Fibroblast of skin of right quadriceps (primary cell): ENCODE data around the gene GRN.

ENCODE experiments used
- DNase-seq: peaks from one replicate; pipeline ENCODE4 v3.0.0-alpha.2; 2013

GRN gene

DNA sequence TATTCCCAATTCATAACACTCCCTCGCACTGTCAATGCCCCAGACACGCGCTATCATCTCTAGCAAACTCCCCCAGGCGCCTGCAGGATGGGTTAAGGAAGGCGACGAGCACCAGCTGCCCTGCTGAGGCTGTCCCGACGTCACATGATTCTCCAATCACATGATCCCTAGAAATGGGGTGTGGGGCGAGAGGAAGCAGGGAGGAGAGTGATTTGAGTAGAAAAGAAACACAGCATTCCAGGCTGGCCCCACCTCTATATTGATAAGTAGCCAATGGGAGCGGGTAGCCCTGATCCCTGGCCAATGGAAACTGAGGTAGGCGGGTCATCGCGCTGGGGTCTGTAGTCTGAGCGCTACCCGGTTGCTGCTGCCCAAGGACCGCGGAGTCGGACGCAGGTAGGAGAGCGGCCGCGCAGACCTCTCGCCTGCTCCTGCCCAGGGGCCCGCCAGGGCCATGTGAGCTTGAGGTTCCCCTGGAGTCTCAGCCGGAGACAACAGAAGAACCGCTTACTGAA, at the start of gene GRN:
Gene GRN, plus strand, starts transcription at position 364 of the 515 bp plus-strand sequence. CDS start 3,863 bp downstream, outside the sequence.
- DNase-seq = peak; percentile 99

DNA sequence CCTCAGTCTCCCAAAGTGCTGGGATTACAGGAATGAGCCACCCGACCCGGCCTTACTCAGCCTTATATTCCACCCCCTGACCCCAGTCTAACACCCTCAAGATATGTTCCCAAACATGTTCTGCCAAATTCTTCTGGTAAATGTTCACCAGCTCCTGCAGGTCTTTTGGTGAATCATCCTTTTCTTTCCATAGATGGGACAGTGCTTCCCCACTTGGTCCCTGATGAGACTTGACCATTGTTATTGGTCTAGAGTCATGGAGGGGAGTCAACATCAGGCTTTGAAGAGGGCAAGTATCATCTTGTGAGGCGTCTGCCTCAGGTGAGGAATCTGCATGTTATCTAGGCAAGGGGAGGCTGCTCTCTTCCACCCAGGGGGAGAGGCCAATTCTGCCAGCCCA, 47.1 kb upstream of the GRN start:
- DNase-seq = no peak

DNA sequence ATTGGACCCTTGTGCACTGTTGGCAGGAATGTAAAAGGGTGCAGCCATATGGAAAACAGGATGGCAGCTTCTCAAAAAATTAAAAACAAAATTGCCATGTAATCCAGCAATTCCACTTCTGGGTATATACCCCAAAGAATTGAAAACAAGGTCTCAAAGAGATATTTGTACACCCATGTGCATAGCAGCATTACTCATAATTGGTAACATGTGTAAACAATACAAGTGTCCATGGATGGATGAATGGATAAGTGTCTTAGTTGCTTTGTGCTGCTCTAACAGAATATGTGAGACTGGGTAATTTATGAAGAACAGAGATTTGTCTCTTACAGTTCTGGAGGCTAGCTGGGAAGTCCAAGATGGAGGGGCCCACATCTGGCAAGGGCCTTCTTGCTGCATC, 40.5 kb upstream of the GRN start:
- no peak for DNase-seq

DNA sequence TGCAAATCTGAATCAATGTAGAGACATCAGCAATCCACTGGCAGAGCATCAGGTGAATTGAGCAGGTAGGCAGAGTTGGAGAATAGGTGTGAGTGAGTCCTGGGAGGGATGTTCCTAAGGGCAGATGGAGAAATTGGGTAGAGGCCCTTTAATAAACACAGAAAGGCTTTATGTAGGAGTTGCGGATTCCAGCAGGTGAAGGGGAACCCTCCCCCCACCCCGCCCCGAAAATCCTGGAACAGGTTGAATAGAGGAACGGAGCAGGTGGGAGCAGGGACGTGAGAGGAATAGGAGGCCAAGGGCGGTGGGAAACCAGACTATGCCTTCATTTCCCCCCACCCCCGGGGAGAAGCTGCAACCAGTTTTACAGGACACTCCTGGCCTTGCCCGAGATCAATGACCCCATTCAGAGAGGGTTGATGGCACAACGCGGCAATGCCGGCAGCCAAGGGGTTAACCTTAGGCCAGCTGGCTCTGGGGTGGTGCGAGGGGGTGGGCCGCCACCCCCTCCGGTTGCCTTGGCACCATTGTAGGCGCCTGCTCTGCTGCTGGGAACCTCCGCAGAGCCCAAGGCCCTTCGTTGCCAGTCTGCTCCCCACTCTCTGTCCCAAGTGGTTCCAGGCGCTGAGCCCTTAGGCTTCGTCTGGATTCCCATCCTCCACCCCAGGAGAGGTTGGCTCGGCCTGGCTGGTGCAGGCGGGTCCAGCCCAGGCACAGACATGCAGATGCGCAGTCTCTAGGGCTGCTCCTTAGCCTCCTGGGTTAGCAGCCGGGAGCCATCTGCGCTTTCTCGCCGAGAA, 37.5 kb upstream of the GRN start:
- peak; percentile 13 for DNase-seq

DNA sequence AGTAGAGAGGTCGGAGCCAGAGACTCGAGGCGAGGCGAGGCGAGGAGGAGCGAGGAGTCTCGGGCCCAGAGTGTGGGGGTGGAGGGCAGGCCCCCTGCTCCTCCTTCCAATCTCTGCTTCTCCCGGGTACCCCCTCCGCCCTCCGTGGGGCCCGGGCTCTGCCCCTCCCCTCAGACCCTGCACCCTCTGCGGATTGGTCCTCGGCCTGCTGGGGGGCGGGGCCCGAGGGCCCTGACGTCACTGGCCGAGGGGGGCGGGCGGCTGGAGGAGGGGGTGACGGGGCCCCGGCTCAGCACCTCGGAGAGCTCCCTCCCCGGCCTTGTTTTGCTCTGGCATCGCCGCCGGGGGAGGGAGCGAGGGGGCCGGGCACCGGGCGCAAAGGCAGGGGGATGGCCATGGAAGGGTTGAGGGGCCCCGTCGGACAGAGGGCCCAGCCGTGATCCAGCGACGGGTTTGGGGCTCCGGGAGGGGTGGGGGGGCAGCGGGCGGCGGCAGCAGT, 36.7 kb upstream of the GRN start, which contains the start of gene RUNDC3A:
Gene RUNDC3A, plus strand, starts transcription at position 282 of the 499 bp plus-strand sequence. CDS start 232 bp downstream, outside the sequence.
- DNase-seq = peak; percentile 77

DNA sequence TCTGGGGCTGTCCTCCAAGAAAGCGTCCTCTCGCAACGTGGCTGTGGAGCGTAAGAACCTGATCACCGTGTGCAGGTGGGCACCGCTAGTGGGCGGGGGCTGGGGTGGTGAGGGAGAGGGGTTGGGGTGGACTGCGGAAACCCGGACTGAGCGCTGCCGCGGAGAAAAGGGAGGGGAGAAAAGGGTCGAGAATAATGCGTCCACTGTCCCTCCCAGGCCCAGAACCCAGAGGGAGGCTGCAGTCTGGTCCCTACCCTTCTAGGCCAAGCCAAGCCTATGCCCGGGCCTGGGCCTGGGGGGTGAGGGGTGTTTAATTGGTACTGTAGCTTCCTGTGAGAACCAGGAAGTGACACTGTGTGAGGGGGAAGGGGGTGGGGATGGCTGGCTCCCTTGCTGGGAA, 36.2 kb upstream of the GRN start:
- no peak for DNase-seq

DNA sequence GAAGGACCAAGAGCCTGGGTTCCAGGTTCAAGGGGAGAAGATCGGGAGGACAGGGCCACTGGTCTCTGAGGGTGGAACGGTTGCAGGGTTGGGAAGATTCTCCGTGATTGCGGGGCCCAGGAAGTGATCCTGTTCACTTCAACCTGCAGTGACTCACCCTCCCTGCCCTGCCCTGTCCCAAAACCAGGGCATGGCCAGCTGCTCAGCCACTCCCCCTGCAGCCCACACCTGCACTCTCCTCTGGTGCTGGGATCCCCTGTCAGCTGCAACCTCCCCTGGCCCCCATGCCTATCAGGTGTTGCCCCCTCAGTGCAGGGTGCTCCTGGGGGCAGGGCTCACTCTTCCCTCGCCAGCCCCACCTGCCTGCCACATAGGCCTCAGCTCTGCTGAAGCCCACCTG, 35.6 kb upstream of the GRN start:
- no peak for DNase-seq

DNA sequence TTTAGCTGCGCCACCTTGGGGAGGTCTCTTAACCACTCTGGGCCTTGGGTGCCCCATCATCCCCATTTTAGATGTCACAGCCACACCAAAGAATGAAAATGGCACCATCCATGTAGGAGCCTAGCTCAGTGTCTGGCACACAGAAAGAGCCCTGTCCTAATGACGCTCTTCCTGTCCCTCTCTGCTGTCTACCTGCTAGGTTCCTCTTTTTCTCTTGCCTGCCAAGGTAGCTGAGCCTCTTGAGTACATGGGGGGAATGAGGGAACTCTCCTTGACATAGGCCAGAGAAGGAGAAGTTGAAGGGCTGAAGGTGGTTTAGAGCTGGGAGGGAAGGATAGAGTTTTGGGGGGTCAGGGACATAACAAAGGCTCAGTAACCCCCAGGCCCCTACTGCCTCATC, 34.9 kb upstream of the GRN start:
- no peak for DNase-seq

DNA sequence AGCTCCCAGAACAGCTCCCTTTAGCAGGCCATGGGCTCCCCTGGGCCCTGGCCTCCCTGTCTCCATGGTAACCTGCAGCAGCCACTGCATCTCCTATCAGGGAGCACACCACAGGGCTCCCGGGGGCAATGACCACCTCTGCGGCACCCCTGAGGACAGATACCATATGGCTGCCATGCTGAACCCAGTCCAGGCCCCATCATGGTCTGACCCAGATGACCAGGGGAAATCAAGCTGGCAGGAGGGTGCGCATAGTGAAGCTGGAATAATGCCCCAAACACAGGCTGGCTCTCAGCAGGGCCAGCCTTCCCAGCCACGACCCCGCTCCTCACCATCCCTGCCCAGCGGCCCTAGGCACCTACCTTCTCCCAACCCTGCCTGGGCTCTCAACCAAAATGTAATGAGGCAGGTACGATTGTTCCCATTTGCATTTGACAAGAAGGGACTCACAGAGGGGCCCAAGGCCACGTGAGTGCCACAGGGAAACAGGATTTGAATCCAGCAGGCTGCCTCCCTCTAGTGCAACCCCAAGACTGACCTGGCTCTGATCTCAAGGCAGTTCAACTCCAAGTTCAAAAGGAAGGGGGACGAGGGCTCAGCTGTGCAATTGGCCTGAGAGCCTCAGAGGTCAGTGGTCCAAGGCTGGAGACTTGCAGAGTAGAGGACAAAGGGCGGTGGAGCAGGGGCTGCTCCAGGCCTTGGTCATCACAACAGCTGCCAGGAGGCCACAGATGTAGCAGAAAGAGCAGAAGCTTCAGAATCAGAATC, 34.3 kb upstream of the GRN start:
- DNase-seq = no peak

DNA sequence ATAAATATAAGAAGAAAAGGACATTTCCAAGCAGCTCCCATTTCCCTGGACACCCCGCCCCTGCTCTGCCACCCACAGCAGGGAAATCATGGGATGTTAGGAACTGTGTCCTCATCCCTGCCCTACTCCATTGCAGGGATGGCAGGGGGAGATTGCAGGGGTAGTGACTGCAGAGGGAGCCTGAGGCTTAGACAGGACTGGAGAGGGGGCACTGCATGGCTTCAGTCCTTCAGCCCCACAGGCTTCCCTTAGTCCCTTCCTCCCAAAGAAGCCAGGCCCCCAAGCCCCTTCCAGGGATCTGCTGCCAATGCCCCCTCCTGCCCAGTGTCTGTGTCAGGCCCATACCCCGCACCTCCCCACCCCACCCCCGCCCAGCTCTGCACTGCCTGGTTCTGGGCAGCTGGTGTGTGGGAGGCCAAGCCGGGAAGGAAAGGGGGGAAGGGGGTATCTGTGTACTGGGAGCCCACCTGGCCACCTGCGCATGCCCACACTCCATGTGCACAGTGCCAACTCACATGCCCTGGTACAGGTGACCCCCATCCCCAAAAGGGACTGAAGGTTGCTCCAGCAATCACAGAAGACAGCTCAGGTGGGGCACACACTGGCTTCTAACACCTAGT, 33.4 kb upstream of the GRN start:
- DNase-seq = no peak

DNA sequence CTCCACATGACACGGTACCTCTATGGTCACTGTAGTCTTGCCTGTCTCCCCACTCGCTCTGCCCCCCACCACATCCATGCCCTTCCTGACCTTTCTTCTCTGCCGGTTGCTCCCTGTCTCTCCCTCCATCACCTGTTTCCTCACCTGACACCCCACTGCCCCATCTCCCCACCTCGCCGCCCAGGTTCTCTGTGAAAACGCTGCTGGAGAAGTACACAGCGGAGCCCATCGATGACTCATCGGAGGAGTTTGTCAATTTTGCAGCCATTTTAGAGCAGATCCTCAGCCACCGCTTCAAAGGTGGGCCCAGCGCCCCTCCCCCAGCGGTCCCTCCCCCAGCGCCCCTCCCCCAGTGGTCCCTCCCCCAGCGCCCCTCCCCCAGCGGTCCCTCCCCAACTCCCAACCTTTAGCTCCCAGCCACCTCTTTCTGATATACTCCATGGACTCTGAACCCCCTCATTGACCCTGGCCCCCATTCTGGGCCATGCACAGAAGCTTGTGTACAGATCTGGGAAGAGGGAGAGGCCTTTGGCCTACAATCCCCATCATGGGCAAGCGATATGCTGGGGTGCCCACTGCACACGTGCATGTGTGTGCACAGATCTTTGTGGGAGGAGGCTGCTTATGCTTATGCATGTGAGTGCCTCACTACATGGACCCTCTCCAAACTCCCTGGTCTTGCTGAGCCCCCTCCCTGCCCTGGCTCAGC, 32.6 kb upstream of the GRN start:
- DNase-seq = no peak

DNA sequence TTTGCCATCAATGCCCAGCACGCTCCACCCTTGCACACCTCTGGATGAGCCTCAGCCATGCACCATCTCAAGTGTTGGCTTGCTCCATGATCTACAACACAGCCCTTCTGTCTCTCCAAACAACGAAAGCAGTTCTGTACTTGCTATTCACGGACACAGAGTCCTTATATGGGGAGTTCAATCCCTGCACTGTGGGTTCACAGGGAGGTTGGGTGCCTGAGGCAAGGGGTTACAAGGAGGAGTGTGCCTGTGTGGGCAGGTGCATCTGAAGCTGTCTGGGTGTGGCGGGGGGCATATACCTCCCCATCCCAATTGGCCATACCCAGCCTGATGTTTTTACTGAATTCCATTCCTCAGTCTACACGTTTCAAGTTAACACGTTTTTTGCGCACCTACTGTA, 31.1 kb upstream of the GRN start:
- DNase-seq = no peak

DNA sequence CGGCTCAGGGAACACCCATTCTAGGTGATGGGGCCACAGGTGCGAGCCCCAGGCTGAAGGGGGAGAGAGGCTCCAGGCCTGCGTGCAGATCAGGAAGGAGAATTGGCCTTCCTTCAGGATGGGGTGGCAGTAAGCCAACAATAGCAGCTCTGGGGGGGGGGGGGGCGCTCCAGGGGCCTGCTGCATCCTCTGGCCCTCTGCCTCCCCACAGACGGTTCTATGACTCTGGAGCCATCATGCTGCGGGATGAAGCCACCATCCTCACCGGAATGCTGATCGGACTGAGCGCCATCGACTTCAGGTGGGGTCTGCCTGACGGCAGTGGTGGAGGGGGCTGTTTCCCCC, 30.6 kb upstream of the GRN start:
- DNase-seq = no peak

DNA sequence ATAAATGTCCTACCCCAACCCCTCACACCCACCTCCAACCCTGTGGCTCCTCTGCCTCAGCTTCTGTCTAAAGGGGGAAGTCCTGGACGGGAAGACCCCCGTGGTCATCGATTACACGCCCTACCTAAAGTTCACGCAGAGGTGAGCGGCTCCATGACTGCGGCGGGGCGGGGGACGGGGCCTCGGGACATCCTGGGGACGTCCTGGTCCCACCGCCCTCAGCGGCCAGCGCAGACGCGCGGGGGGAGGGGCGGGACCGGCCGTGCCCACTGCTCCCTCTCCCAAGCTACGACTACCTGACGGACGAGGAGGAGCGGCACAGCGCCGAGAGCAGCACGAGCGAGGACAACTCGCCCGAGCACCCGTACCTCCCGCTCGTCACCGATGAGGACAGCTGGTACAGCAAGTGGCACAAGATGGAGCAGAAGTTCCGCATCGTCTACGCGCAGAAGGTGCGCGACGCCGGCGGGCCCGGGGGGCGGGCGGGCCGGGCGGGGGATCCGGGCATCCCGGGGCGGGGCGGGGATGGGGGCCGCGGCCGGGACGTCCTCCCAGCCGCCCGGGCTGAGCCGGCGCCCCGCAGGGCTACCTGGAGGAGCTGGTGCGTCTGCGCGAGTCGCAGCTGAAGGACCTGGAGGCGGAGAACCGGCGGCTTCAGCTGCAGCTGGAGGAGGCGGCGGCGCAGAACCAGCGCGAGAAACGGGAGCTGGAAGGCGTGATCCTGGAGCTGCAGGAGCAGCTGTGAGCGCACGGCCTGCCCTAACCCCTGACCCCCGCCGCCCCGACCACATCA, 30.0 kb upstream of the GRN start:
- DNase-seq = no peak

DNA sequence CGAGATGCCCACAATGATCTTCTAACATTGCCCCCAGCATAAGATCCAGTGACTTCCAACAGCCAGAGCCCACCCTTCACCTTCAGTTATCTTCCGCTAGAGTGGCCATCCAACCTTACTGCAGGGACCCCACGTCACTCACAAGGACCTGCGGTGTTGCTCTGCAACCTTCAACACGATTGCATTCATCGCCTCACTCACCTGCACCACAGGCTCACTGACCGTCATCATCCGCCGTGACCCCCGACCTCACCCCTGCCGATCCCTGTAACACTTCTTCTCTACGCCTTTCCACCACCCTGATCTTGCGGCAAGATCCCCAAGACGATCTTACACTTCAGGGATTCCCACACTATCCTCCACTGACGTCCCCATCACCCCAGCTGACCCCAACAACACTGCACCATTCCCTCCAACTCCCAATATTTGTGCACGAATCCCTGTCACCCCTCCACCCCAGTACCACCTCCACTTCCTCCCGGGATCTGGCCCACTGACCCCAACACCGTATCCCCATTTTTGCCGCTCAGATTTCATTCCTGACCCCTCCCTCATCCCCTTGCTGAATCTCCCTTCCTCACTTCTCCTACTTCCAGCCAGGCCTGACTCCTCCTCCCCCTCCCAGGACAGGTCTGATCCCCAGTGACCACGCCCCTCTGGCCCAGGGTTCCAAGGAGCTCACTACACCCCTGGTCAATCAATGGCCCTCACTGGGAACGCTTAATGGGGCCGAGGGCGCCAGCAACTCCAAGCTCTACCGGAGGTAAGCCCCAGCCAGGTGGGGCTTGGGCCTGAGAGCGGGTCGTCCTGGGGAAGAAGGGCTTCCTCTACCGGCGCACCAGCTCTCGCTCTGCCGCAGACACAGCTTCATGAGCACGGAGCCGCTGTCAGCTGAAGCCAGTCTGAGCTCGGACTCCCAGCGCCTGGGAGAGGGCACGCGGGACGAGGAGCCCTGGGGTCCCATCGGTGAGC, 29.1 kb upstream of the GRN start:
- no peak for DNase-seq

DNA sequence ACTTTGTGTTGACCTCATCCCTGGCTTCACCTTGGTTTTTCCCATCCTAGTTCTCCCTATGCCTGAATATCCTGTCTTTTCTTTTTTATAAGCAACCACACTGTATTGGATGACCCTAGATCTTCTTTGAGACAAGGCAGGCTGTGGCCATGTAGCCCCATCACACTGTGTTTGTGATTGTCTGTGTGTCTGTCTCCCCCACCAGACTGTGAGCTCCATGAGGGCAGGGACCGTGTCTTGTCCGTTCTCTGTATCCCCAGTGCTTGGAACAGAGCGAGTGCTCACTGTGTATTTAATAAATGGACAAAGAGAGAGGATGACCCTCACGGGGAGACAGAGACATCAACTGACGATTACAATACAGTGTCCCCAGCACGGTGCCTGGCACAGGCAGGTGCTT, 27.6 kb upstream of the GRN start:
- no peak for DNase-seq

DNA sequence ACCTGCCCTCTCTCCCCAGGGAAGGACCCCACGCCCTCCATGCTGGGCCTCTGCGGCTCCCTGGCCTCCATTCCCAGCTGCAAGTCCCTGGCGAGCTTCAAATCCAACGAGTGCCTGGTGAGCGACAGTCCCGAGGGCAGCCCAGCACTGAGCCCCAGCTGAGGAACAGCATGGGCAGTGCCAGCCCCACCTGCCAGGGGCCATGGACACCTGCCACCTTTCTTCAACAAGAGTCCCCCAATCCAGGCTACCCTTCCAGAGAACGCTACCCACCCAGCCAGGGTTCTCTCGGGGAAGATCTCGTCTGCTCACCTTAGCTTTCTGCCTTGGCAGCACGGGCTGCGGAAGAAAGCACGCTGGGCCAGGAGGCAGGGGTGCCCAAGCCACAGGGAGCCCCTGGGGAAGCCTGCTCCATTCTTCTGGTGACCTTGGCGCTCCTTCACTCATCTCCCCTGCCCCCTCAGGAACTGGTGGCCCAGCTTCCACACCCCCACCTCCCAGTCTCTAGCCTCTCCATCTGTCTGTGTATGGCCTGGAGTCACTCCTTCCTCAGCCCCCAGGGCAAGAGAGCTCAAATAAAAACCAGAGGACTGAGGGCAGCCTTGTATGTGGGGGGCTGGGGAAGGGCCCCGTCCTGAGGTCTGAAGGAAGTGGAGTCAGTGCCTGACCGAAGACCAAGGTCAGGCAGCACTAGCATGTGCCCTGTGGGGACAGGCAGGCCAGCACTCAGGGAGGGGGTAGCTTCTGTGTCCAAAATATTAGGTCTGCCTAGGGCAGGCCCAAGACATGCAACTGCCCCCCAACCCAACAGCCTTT, 26.8 kb upstream of the GRN start:
- DNase-seq = no peak

DNA sequence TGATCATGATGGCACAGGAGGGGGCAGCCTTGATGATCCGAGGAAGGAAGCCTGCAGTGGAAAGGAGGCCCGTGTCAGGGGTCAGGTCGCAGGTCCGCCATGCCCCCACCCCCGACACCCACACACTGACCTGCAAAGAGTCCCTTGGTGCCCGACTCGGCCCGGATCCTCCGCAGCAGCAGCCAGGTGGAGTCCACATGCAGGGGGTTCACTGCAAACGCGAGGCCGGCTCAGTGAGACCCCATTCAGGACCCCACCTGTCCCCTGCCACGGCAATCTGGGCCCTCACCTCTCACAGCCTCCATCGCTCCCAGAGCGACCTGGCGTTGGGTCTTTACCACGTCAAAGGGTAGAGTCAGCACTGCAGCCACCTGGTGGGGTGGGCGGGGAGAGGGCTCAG, 25.0 kb upstream of the GRN start:
- no peak for DNase-seq

DNA sequence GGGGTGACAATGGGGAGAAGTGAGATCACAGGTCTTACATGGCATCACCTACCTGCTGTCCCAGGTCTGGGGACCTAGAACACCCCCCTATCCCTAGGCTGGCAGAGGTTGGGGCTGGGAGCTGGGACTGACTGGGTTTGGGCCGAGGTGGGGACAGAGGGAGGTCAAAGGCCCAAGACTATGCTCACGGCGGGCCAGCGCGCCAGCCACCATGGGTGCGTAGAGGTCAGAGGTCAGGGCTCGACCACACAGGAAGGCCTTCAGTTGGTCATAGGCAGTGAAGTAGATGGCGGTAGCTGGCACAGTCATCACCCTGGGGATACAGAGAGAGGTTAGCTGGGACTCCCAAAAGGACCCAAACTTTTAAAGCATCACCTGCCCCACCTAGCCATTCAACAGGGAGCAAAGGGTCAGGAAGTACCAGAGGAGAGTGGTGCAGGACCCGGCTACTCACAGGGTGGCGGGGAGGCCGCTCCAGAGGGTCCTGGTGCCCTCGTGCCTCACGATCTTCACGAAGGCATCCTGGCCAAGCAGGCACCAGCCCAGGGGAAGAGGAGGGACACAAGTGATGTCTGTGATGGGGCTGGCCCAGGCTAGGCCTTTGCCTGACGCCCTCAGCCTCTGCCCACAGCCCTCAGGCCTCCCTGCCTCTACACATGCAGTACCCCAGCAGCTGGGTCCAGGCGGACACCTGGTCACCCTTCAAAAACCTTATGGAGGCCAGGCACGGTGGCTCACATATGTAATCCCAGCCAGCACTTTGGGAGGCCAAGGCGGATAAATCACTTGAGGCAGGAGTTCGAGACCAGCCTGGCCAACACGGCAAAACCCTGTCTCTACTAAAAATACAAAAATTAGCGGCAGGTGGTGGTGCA, 23.6 kb upstream of the GRN start:
- DNase-seq = no peak
